Measurements from ENCODE around the gene SDHC. TPM values are rescaled to one million over a fixed set of nuclear protein-coding genes. Genes with fewer than 3 reads are reported as not detected.

The SDHC gene
- total and polyA plus RNA-seq, 2 donors (not counting 1 experiment from before 2014, with no cell fraction given), result 78.3 to 109 TPM

GRCh38 chr1:161367684-161368400, 53.7 kb downstream of the SDHC start, which contains the start of gene CFAP126:
CFAP126 (minus strand) TSS chr1:161367876; CDS start chr1:161367868, 8 bp downstream.
- TF ChIP-seq CTCF (IDR thresholded peaks at IDR 0.05) (peak; percentile 48), EZH2 (IDR thresholded peaks at IDR 0.05; ENCODE audit: borderline replicate concordance, insufficient read depth, low read depth, low read length, poor library complexity, severe bottlenecking) (no peak)
- no peak within 1 kb of the TSS for H3K9ac ChIP-seq (ENCODE audit: low read length)
- H3K9me3 ChIP-seq (ENCODE audit: control extremely low read depth in 1 of 3, control insufficient read depth in 2 of 3, insufficient read depth in 1 of 3, low read length in 2 of 3), result no peaks in the 10 kb centered on the region
- intact Hi-C loops (cut with micrococcal nuclease), result loop anchor here (1.0 to 5.0 kb wide), 5 partner anchors 22 to 166 kb away; partner anchors contain the start of genes NDUFS2 and SDHC
- ATAC-seq (ENCODE audit: low read depth) (peak; percentile 100), DNase-seq (peak; percentile 91)
- ChIA-PET CTCF (interaction anchor here (0.6 to 2.5 kb wide), 16 partner anchors 8 to 390 kb away, joined by 3 to 14 read pairs (median 3); partner anchors contain the start of genes NDUFS2, PPOX and TOMM40L), POLR2A (no interaction called here)
- peaks cover 0 to 28% of the 10 kb centered on the region in 2 experiments for H3K36me3 ChIP-seq (replicated peaks in 1 of 2; ENCODE audit: control extremely low read depth in 1 of 2, control insufficient read depth in 1 of 2, extremely low read depth in 1 of 2, insufficient read depth in 2 of 2, low read length in 1 of 2)
- no peaks in the 10 kb centered on the region for H3K79me2 ChIP-seq (ENCODE audit: control insufficient read depth, insufficient read depth, low read length)
- H3K27ac ChIP-seq (ENCODE audit: low read length in 2 of 2), result peak within 1 kb of the TSS; percentile 69 to 91
- WGBS (ENCODE audit: insufficient coverage), result 0% methylated on average over 1 of the region's 6 CpGs
- H3K4me3 ChIP-seq (ENCODE audit: control extremely low read depth in 1 of 5, extremely low read depth in 1 of 5, insufficient read depth in 1 of 5, low read depth in 2 of 5, low read length in 4 of 5), result no peak within 1 kb of the TSS
- Mint-ChIP-seq H3K27ac (peak within 1 kb of the TSS; percentile 32), H3K4me1 (peaks cover 8% of the 10 kb centered on the region), H3K4me3 (no peak within 1 kb of the TSS), H3K9me3 (ENCODE audit: insufficient read depth) (no peaks in the 10 kb centered on the region), H3K27me3 (no peaks in the 10 kb centered on the region)
- H3K4me1 ChIP-seq (ENCODE audit: control insufficient read depth in 2 of 2, insufficient read depth in 2 of 2, low read length in 2 of 2), result peaks cover 7 to 9% of the 10 kb centered on the region in 2 donors
- no peaks in the 10 kb centered on the region for H3K27me3 ChIP-seq (replicated peaks in 1 of 4; ENCODE audit: control extremely low read depth in 1 of 4, control insufficient read depth in 3 of 4, insufficient read depth in 4 of 4, low read length in 3 of 4)
- no peaks in the 10 kb centered on the region for H4K20me1 ChIP-seq (ENCODE audit: control insufficient read depth, insufficient read depth, low read length, poor library complexity, severe bottlenecking)
- peak within 1 kb of the TSS; percentile 57 for H2AFZ ChIP-seq (ENCODE audit: insufficient read depth, low read depth, low read length, poor library complexity, severe bottlenecking)
- H3K4me2 ChIP-seq (replicated peaks; ENCODE audit: low read depth, low read length, poor library complexity, severe bottlenecking), result peak within 1 kb of the TSS; percentile 15

- Histone ChIP-seq H4K20me1 (ENCODE audit: control insufficient read depth, insufficient read depth, low read length, poor library complexity, severe bottlenecking) (no peaks in the 10 kb centered on the region), H3K27ac (ENCODE audit: low read length in 2 of 2) (no peak overlapping the region), H3K9me3 (ENCODE audit: control extremely low read depth in 1 of 3, control insufficient read depth in 2 of 3, insufficient read depth in 1 of 3, low read length in 2 of 3) (no peaks in the 10 kb centered on the region), H3K4me3 (ENCODE audit: control extremely low read depth in 1 of 5, extremely low read depth in 1 of 5, insufficient read depth in 1 of 5, low read depth in 2 of 5, low read length in 4 of 5) (no peak overlapping the region), H3K4me2 (replicated peaks; ENCODE audit: low read depth, low read length, poor library complexity, severe bottlenecking) (no peak overlapping the region), H3K4me1 (ENCODE audit: control insufficient read depth in 2 of 2, insufficient read depth in 2 of 2, low read length in 2 of 2) (no peaks in the 10 kb centered on the region), H3K36me3 (replicated peaks in 1 of 2; ENCODE audit: control extremely low read depth in 1 of 2, control insufficient read depth in 1 of 2, extremely low read depth in 1 of 2, insufficient read depth in 2 of 2, low read length in 1 of 2) (no peaks in the 10 kb centered on the region), H2AFZ (ENCODE audit: insufficient read depth, low read depth, low read length, poor library complexity, severe bottlenecking) (no peak overlapping the region), H3K9ac (ENCODE audit: low read length) (no peak overlapping the region), H3K79me2 (ENCODE audit: control insufficient read depth, insufficient read depth, low read length) (no peaks in the 10 kb centered on the region), H3K27me3 (replicated peaks in 1 of 4; ENCODE audit: control extremely low read depth in 1 of 4, control insufficient read depth in 3 of 4, insufficient read depth in 4 of 4, low read length in 3 of 4) (no peaks in the 10 kb centered on the region)
- ChIA-PET POLR2A (no interaction called here), CTCF (interaction anchor here (1.4 to 2.5 kb wide), 2 partner anchors 9 to 11 kb away, joined by 7 read pairs; no protein-coding TSS in a partner anchor)
- no peak overlapping the region for H3K27ac Mint-ChIP-seq
- no peak overlapping the region for H3K4me3 Mint-ChIP-seq
- H3K27me3 Mint-ChIP-seq, result no peaks in the 10 kb centered on the region
- no peaks in the 10 kb centered on the region for H3K9me3 Mint-ChIP-seq (ENCODE audit: insufficient read depth)
- ATAC-seq (ENCODE audit: low read depth), result no peak
- intact Hi-C loops (cut with micrococcal nuclease), result no loop called here
- TF ChIP-seq EZH2 (IDR thresholded peaks at IDR 0.05; ENCODE audit: borderline replicate concordance, insufficient read depth, low read depth, low read length, poor library complexity, severe bottlenecking) (no peak), CTCF (IDR thresholded peaks at IDR 0.05) (no peak)
- DNase-seq, result no peak
- no peaks in the 10 kb centered on the region for H3K4me1 Mint-ChIP-seq
Measured at GRCh38 chr1:161373442-161373841, 59.3 kb downstream of the SDHC start.

All from B cell (primary cell).